CD4-positive, alpha-beta memory T cell (primary cell): Measurements from ENCODE around the gene GRIPAP1. TPM values are rescaled to one million over a fixed set of nuclear protein-coding genes. Genes with fewer than 3 reads are reported as not detected.

Source experiments
- CTCF ChIA-PET: fragments of 350-600 bp; sonication (Branson Sonifier 250); formaldehyde crosslinking; loops from one replicate; lab custom pipeline; 2021; ENCODE audit warnings: inconsistent platforms; ENCODE audit not compliant: partially characterized antibody; lab: Charles Lee
- POLR2A ChIA-PET: fragments of 350-600 bp; sonication (Branson Sonifier 250); formaldehyde crosslinking; loops from one replicate; lab custom pipeline; 2021; ENCODE audit not compliant: partially characterized antibody; lab: Charles Lee
- DNase-seq, 5 donors: peaks; one replicate each; pipeline versions ENCODE4 v3.0.0 to v3.0.0-alpha.2; 2020 to 2022; ENCODE audit warnings: mixed read lengths in 1 of 5
- H3K27ac ChIP-seq: one replicate; pipeline ENCODE4 v1.7.0; 2013; ENCODE audit warnings: low read depth, low read length
- H3K27me3 ChIP-seq: 2 replicates; pipeline ENCODE4 v1.7.0; 2013; ENCODE audit warnings: mild to moderate bottlenecking, low read length, moderate library complexity; ENCODE audit not compliant: insufficient read depth
- H3K36me3 ChIP-seq: 2 replicates; pipeline ENCODE4 v1.7.0; 2013; ENCODE audit warnings: mild to moderate bottlenecking, low read length, moderate library complexity; ENCODE audit not compliant: insufficient read depth
- H3K4me1 ChIP-seq: 2 replicates; pipeline ENCODE4 v1.7.0; 2013; ENCODE audit warnings: mild to moderate bottlenecking, low read length, moderate library complexity; ENCODE audit not compliant: insufficient read depth
- H3K4me3 ChIP-seq, 2 donors: one replicate each; pipeline ENCODE4 v1.7.0; 2013; ENCODE audit warnings: low read length in 2 of 2, mild to moderate bottlenecking in 1 of 2
- H3K9me3 ChIP-seq, 2 donors: one replicate each; pipeline ENCODE4 v1.7.0; 2013; ENCODE audit warnings: low read length in 2 of 2, control low read depth in 1 of 2; ENCODE audit not compliant: control insufficient read depth in 1 of 2
- H3K27ac Mint-ChIP-seq, 7 donors: one replicate each; pipeline ENCODE4 v1.8.0; 2020 to 2021; ENCODE audit warnings: mixed read lengths in 7 of 7, mild to moderate bottlenecking in 6 of 7, inconsistent platforms in 3 of 7, moderate library complexity in 3 of 7
- H3K27me3 Mint-ChIP-seq, 2 donors: one replicate each; pipeline ENCODE4 v1.8.0; 2020 to 2021; ENCODE audit warnings: mixed read lengths in 2 of 2
- H3K36me3 Mint-ChIP-seq, 2 donors: one replicate each; pipeline ENCODE4 v1.8.0; 2020 to 2021; ENCODE audit warnings: mixed read lengths in 2 of 2, inconsistent platforms in 1 of 2, mild to moderate bottlenecking in 1 of 2
- H3K4me1 Mint-ChIP-seq, 4 donors: one replicate each; pipeline ENCODE4 v1.8.0; 2020 to 2021; ENCODE audit warnings: mixed read lengths in 4 of 4, mild to moderate bottlenecking in 1 of 4
- H3K4me3 Mint-ChIP-seq, 8 donors: one replicate each; pipeline ENCODE4 v1.8.0; 2020 to 2021; ENCODE audit warnings: mixed read lengths in 8 of 8, mild to moderate bottlenecking in 7 of 8, moderate library complexity in 6 of 8, inconsistent platforms in 3 of 8
- H3K9me3 Mint-ChIP-seq, 8 donors: one replicate each; pipeline ENCODE4 v1.8.0; 2020 to 2021; ENCODE audit warnings: mixed read lengths in 8 of 8, mild to moderate bottlenecking in 5 of 8, inconsistent platforms in 3 of 8, moderate library complexity in 1 of 8
- intact Hi-C: fragments of 100-400 bp; cut with micrococcal nuclease; formaldehyde crosslinking; loops from one replicate; pipeline ENCODE4 v1.15.1; 2023
- polyA plus RNA-seq, 2 donors: library from polyadenylated mRNA; unstranded; fragments of 300-500 nt; fragmentation: Illumina TruSeq; gene quantifications; one replicate each; pipeline ENCODE4 v1.2.3, GENCODE V29; 2021
- total RNA-seq, 2 experiments: library from RNA; stranded (reverse); gene quantifications; one replicate each; pipeline ENCODE4 v1.2.3, GENCODE V29; 2021

GRIPAP1 gene
- total and polyA plus RNA-seq, 4 experiments from 2014 or later, result 4.8 to 111 (median 59.2) TPM

DNA sequence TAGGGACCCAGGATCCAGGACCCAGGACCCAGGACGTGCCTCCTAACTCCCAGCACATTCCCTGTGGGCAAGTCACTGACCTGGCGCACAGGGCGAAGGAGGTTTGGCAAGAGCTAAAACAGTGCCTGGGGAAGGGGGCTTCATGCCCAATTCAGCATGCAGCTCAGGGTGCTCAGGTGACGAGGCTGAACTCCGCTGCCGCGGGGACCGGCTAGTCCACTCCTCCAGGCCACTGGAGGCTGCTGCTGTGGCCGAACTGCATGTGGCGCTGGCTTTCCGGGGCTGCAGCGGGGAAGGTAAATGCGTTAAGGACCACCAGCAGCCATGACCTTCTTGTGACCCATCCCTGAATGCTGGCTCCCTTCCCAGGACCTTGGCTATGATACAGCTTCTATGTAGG is 78.3 kb downstream of the GRIPAP1 start:
- Mint-ChIP-seq H3K4me3 (peak overlapping the region in 5 of 8 donors; percentile 29 to 50 (median 45)), H3K27me3 (no peaks in the 10 kb centered on the region), H3K36me3 (peaks cover 20 to 45% of the 10 kb centered on the region in 2 donors), H3K27ac (peak overlapping the region; percentile 57 to 89 (median 83)), H3K4me1 (peaks cover 28 to 76% (median 45%) of the 10 kb centered on the region in 4 donors), H3K9me3 (no peaks in the 10 kb centered on the region)
- no peak overlapping the region for H3K4me3 ChIP-seq
- no peaks in the 10 kb centered on the region for H3K27me3 ChIP-seq
- peaks cover 11% of the 10 kb centered on the region for H3K36me3 ChIP-seq
- H3K4me1 ChIP-seq, result peaks cover 60% of the 10 kb centered on the region
- POLR2A ChIA-PET, result interaction anchor here (0.6 to 2.4 kb wide), 2 partner anchors 13 to 27 kb away, joined by 4 to 16 read pairs; no protein-coding TSS in a partner anchor
- intact Hi-C loops, result no loop called here
- no peaks in the 10 kb centered on the region for H3K9me3 ChIP-seq
- CTCF ChIA-PET, result interaction anchor here (2.9 kb wide), 1 partner anchor 14 kb away, joined by 8 read pairs; no protein-coding TSS in a partner anchor
- H3K27ac ChIP-seq, result peak overlapping the region; percentile 1
- DNase-seq, result no peak

Other genes with a start within 250 kb of the GRIPAP1 start
- not detected for gene GLOD5, start 240.5 kb downstream of the GRIPAP1 start, total RNA-seq
- not detected for gene GLOD5, start 240.5 kb downstream of the GRIPAP1 start, polyA plus RNA-seq
- gene GATA1, start 215.7 kb downstream of the GRIPAP1 start, total RNA-seq, result not detected
- not detected for gene GATA1, start 215.7 kb downstream of the GRIPAP1 start, polyA plus RNA-seq
- 100 to 1,000 TPM; 121 to 126 TPM for gene HDAC6, start 200.2 kb downstream of the GRIPAP1 start, total RNA-seq
- 10 to 100 TPM in 1 of 2 donors, 1 to 10 TPM in 1; 9.4 to 25.3 TPM for gene HDAC6, start 200.2 kb downstream of the GRIPAP1 start, polyA plus RNA-seq
- not detected for gene ERAS, start 175.8 kb downstream of the GRIPAP1 start, total RNA-seq
- gene ERAS, start 175.8 kb downstream of the GRIPAP1 start, polyA plus RNA-seq, result not detected
- gene PCSK1N, start 166.7 kb downstream of the GRIPAP1 start, total RNA-seq, result 1 to 10 TPM; 6.4 to 8.5 TPM
- 10 to 100 TPM in 1 of 2 donors, 1 to 10 TPM in 1; 4.6 to 15.3 TPM for gene PCSK1N, start 166.7 kb downstream of the GRIPAP1 start, polyA plus RNA-seq
- 10 to 100 TPM; 42.6 to 46.2 TPM for gene TIMM17B, start 104.5 kb downstream of the GRIPAP1 start, total RNA-seq
- gene TIMM17B, start 104.5 kb downstream of the GRIPAP1 start, polyA plus RNA-seq, result 10 to 100 TPM; 65.3 to 69.7 TPM
- 10 to 100 TPM; 59.6 to 64.4 TPM for gene PQBP1, start 104.3 kb downstream of the GRIPAP1 start, total RNA-seq
- 10 to 100 TPM; 80.0 to 94.1 TPM for gene PQBP1, start 104.3 kb downstream of the GRIPAP1 start, polyA plus RNA-seq
- gene SLC35A2, start 90.6 kb downstream of the GRIPAP1 start, total RNA-seq, result 10 to 100 TPM; 13.8 to 15.8 TPM
- gene SLC35A2, start 90.6 kb downstream of the GRIPAP1 start, polyA plus RNA-seq, result 10 to 100 TPM; 11.8 to 14.4 TPM
- 100 to 1,000 TPM; 117 to 118 TPM for gene PIM2, start 83.2 kb downstream of the GRIPAP1 start, total RNA-seq
- 100 to 1,000 TPM; 396 to 489 TPM for gene PIM2, start 83.2 kb downstream of the GRIPAP1 start, polyA plus RNA-seq
- 10 to 100 TPM; 92.0 to 94.5 TPM for gene OTUD5, start 44.7 kb downstream of the GRIPAP1 start, total RNA-seq
- gene OTUD5, start 44.7 kb downstream of the GRIPAP1 start, polyA plus RNA-seq, result 10 to 100 TPM; 16.5 to 45.6 TPM
- 1 to 10 TPM; 1.8 to 1.9 TPM for gene KCND1, start 30.4 kb downstream of the GRIPAP1 start, total RNA-seq
- gene KCND1, start 30.4 kb downstream of the GRIPAP1 start, polyA plus RNA-seq, result 1 to 10 TPM in 1 of 2 donors, not detected in 1; 1.0 TPM
- 10 to 100 TPM; 35.5 to 37.6 TPM for gene TFE3, start 41.1 kb upstream of the GRIPAP1 start, total RNA-seq
- gene TFE3, start 41.1 kb upstream of the GRIPAP1 start, polyA plus RNA-seq, result 1 to 10 TPM; 3.0 to 8.0 TPM
- 10 to 100 TPM in 1 of 2 experiments, 1 to 10 TPM in 1; 9.8 to 10.6 TPM for gene CCDC120, start 56.7 kb upstream of the GRIPAP1 start, total RNA-seq
- gene CCDC120, start 56.7 kb upstream of the GRIPAP1 start, polyA plus RNA-seq, result under 1 TPM; 0.19 to 0.94 TPM
- gene PRAF2, start 71.7 kb upstream of the GRIPAP1 start, total RNA-seq, result 10 to 100 TPM; 25.4 to 28.9 TPM
- 10 to 100 TPM; 29.3 to 60.1 TPM for gene PRAF2, start 71.7 kb upstream of the GRIPAP1 start, polyA plus RNA-seq
- 100 to 1,000 TPM; 102 to 126 TPM for gene WDR45, start 77.6 kb upstream of the GRIPAP1 start, total RNA-seq
- 10 to 100 TPM; 43.2 to 57.3 TPM for gene WDR45, start 77.6 kb upstream of the GRIPAP1 start, polyA plus RNA-seq
- 10 to 100 TPM; 20.0 to 20.7 TPM for gene GPKOW, start 121.5 kb upstream of the GRIPAP1 start, total RNA-seq
- 10 to 100 TPM; 23.6 to 37.2 TPM for gene GPKOW, start 121.5 kb upstream of the GRIPAP1 start, polyA plus RNA-seq
- 1 to 10 TPM; 1.6 to 2.2 TPM for gene MAGIX, start 160.5 kb upstream of the GRIPAP1 start, total RNA-seq
- under 1 TPM; 0.21 to 0.94 TPM for gene MAGIX, start 160.5 kb upstream of the GRIPAP1 start, polyA plus RNA-seq
- 100 to 1,000 TPM; 132 to 146 TPM for gene PLP2, start 169.6 kb upstream of the GRIPAP1 start, total RNA-seq
- gene PLP2, start 169.6 kb upstream of the GRIPAP1 start, polyA plus RNA-seq, result 100 to 1,000 TPM; 228 to 334 TPM
- 10 to 100 TPM; 12.0 to 12.3 TPM for gene PRICKLE3, start 184.1 kb upstream of the GRIPAP1 start, total RNA-seq
- gene PRICKLE3, start 184.1 kb upstream of the GRIPAP1 start, polyA plus RNA-seq, result 1 to 10 TPM in 1 of 2 donors, under 1 TPM in 1; 0.73 to 4.5 TPM
- under 1 TPM; 0.50 to 0.73 TPM for gene SYP, start 197.9 kb upstream of the GRIPAP1 start, total RNA-seq
- gene SYP, start 197.9 kb upstream of the GRIPAP1 start, polyA plus RNA-seq, result under 1 TPM in 1 of 2 donors, not detected in 1; 0.32 TPM
- gene CACNA1F, start 231.1 kb upstream of the GRIPAP1 start, total RNA-seq, result 1 to 10 TPM; 1.2 to 1.3 TPM
- under 1 TPM in 1 of 2 donors, not detected in 1; 0.03 TPM for gene CACNA1F, start 231.1 kb upstream of the GRIPAP1 start, polyA plus RNA-seq
- 10 to 100 TPM; 27.1 to 27.7 TPM for gene CCDC22, start 233.2 kb upstream of the GRIPAP1 start, total RNA-seq
- 10 to 100 TPM; 22.6 to 33.1 TPM for gene CCDC22, start 233.2 kb upstream of the GRIPAP1 start, polyA plus RNA-seq